Ovary (tissue), 9 donors: ENCODE data around the gene JAG2. TPM values are rescaled to one million over a fixed set of nuclear protein-coding genes. Genes with fewer than 3 reads are reported as not detected.

Experiments used
- DNase-seq, 5 donors: peaks; one replicate each; pipeline ENCODE4 v3.0.0-alpha.2; 2019 to 2020
- H3K27ac ChIP-seq, 2 donors: fragments of 200-600 bp; one replicate each; pipeline versions ENCODE4 v1.5.1 to v1.8.0; 2019 to 2022
- H3K27me3 ChIP-seq: fragments of 200-600 bp; one replicate; pipeline ENCODE4 v1.8.0; 2022
- H3K36me3 ChIP-seq: fragments of 200-600 bp; sonication (generic); one replicate; pipeline ENCODE4 v1.5.1; 2019
- H3K4me1 ChIP-seq: one replicate; pipeline ENCODE4 v1.8.1; 2013; ENCODE audit warnings: mild to moderate bottlenecking, moderate library complexity; ENCODE audit not compliant: insufficient read depth
- H3K4me3 ChIP-seq: fragments of 200-600 bp; sonication (generic); one replicate; pipeline ENCODE4 v1.5.1; 2017
- H3K9me3 ChIP-seq, 2 donors: fragments of 200-600 bp in 1 of 2; sonication (generic) in 1 of 2; one replicate each; pipeline versions ENCODE4 v1.5.1 to v1.8.1; 2013 to 2019; ENCODE audit warnings: mild to moderate bottlenecking in 1 of 2, moderate library complexity in 1 of 2
- EP300 ChIP-seq: sonication (generic); formaldehyde crosslinking; IDR thresholded peaks from one replicate; pipeline ENCODE4 v1.6.1; 2017; ENCODE audit warnings: antibody characterized with exemption
- POLR2A ChIP-seq: fragments of 450-650 bp; IDR thresholded peaks from one replicate; pipeline ENCODE4 v1.6.1; 2017; ENCODE audit warnings: antibody characterized with exemption, mild to moderate bottlenecking, moderate library complexity
- WGBS, 3 donors: extraction: QIAGEN DNeasy Blood & Tissue Kit in 1 of 3; methylation state at CpG; one replicate each; pipeline versions ENCODE4 v1.1.5 to v1.1.7; 2013 to 2017; 5-methylcytosine and 5-hydroxymethylcytosine counted together
- intact Hi-C, 4 donors: fragments of 100-400 bp; cut with DNase I; formaldehyde crosslinking; loops; one replicate each; pipeline versions ENCODE4 v1.11.0 to v1.15.1; 2022 to 2023
- polyA plus RNA-seq, 2 donors: library from polyadenylated mRNA; stranded (reverse); fragments of 200-250 nt in 1 of 2; fragments of 350-450 nt in 1 of 2; fragmentation: Illumina TruSeq in 1 of 2; extraction: RNeasy Lipid Tissue Mini Kit (QIAGEN cat#74804) in 1 of 2; gene quantifications; one replicate each; pipeline ENCODE4 v1.2.3, GENCODE V29; 2013 to 2014
- total RNA-seq, 7 donors: library from RNA; depleted of rRNA in 2 of 7; stranded (reverse); fragments of >200 nt in 2 of 7; fragmentation: NEBNext Ultra II Directional in 3 of 7; extraction: Animal tissue kit (Norgen Biotek cat#: 25700) in 3 of 7; gene quantifications; one replicate each; pipeline versions ENCODE4 v1.1.0 to v1.2.4, GENCODE V29; 2016 to 2023
- TF ChIP-seq, protein P1 (sequence below), 3 donors: fragments of 450-650 bp in 2 of 3; fragments of 200-600 bp in 1 of 3; IDR thresholded peaks; one replicate each; pipeline versions ENCODE4 v1.5.1 to v1.8.0; 2016 to 2022; ENCODE audit warnings: antibody characterized with exemption in 3 of 3, mild to moderate bottlenecking in 1 of 3
- donor health status: DM: no; HTN: no; CAD: no; lungs with moderate emphysema.
- donor health status: DM: no; HTN: no; CAD: no.
- donor health status: Bipolar disorder and iron deficiency.
- donor health status: DM: yes; HTN: yes; CAD: no.
- donor health status: DM: no; HTN: no; CAD: no.
- donor health status: DM: yes; HTN: yes; CAD: no.

JAG2 gene
- total and polyA plus RNA-seq, 9 donors = 0.78 to 10.2 (median 6.5) TPM

GRCh38 chr14:105214324-105214915, 45.8 kb upstream of the JAG2 start:
- Histone ChIP-seq H3K27me3 (no peaks in the 10 kb centered on the region), H3K27ac (no peak overlapping the region), H3K9me3 (no peaks in the 10 kb centered on the region), H3K4me3 (no peak overlapping the region), H3K4me1 (peaks cover 2% of the 10 kb centered on the region), H3K36me3 (no peaks in the 10 kb centered on the region)
- WGBS, 3 donors = 85 to 88% (median 85%) methylated on average over 10 to 14 of the region's 14 CpGs
- TF ChIP-seq, protein P1, sequence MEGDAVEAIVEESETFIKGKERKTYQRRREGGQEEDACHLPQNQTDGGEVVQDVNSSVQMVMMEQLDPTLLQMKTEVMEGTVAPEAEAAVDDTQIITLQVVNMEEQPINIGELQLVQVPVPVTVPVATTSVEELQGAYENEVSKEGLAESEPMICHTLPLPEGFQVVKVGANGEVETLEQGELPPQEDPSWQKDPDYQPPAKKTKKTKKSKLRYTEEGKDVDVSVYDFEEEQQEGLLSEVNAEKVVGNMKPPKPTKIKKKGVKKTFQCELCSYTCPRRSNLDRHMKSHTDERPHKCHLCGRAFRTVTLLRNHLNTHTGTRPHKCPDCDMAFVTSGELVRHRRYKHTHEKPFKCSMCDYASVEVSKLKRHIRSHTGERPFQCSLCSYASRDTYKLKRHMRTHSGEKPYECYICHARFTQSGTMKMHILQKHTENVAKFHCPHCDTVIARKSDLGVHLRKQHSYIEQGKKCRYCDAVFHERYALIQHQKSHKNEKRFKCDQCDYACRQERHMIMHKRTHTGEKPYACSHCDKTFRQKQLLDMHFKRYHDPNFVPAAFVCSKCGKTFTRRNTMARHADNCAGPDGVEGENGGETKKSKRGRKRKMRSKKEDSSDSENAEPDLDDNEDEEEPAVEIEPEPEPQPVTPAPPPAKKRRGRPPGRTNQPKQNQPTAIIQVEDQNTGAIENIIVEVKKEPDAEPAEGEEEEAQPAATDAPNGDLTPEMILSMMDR (IDR thresholded peaks at IDR 0.05) = no peak
- TF ChIP-seq EP300 (no peak), POLR2A (no peak)
- intact Hi-C loops = no loop called here
- DNase-seq = no peak

- WGBS, 3 donors = 90 to 92% (median 90%) methylated on average over 8 to 10 of the region's 10 CpGs
- TF ChIP-seq, protein P1 (IDR thresholded peaks at IDR 0.05) = no peak
- TF ChIP-seq EP300 (no peak), POLR2A (no peak)
- no peaks in the 10 kb centered on the region for H3K9me3 ChIP-seq
Measured at GRCh38 chr14:105213361-105213760, 44.8 kb upstream of the JAG2 start.

DNA sequence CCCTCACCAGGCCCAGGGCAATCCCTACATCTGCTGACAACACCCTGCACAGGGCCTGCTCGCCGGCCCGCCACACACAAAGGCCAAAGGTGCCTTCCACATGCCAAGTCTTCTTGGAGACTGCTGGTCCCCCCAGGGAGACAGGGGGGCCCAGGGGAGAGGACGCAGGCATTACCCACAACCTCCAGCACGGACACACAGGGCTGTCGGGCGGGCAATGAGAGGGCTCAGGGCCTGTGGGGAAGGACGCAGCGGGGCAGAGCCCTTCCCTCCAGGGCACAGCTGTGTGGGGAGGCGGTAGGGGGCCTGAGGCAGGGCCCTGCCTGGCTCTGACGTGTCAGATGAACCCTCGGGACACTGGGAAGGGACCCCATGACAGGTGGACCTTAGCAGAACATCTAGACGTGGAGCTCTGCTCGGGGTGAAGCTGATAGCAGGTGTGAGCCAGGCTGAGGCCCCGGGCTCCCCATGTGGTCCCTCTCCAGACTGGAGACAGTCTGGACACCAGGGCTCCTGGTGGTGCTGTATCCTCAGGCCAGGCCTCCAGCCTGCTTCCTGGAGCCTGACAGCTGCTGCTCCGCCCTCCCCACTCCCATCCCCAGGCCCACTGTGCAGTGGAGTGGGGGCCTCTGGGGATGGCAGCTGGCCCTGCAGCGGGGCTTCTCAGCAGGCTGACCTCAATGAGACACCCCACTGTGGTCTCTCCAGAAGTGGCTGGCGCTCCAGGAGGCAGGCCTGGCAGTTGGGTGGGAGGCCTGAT, 44.1 kb upstream of the JAG2 start:
- peaks cover 2% of the 10 kb centered on the region for H3K4me1 ChIP-seq
- H3K9me3 ChIP-seq = no peaks in the 10 kb centered on the region
- 87 to 93% (median 87%) methylated on average over 16 to 18 of the region's 18 CpGs for WGBS, 3 donors
- no peak for DNase-seq
- no peak overlapping the region for H3K4me3 ChIP-seq
- intact Hi-C loops = no loop called here
- TF ChIP-seq POLR2A (no peak), EP300 (no peak)
- TF ChIP-seq, protein P1 (IDR thresholded peaks at IDR 0.05) = no peak
- H3K27me3 ChIP-seq = no peaks in the 10 kb centered on the region
- no peaks in the 10 kb centered on the region for H3K36me3 ChIP-seq
- no peak overlapping the region for H3K27ac ChIP-seq

More at GRCh38 chr14:105213361-105213760, 44.8 kb upstream of the JAG2 start:
- Histone ChIP-seq H3K4me3 (no peak overlapping the region), H3K27me3 (no peaks in the 10 kb centered on the region), H3K4me1 (peaks cover 2% of the 10 kb centered on the region), H3K36me3 (no peaks in the 10 kb centered on the region), H3K27ac (no peak overlapping the region)
- DNase-seq = no peak
- intact Hi-C loops = no loop called here

DNA sequence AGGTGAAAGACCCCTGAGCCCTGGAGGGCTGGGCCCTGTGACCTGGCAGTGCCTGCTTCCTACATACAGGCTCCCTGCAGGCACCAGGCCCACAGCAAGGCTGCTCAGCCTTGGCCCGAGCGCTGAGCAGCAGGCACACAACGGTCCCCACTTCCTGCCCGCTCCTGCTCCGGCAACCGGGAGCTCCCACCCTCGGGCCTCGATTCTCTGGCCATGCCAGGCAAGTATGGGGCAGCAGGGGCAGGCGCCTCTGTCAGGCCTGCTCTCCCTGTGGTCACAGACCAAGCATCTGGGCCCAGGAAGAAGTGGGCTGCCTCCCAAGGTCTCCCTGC, 43.1 kb upstream of the JAG2 start:
- TF ChIP-seq, protein P1 (IDR thresholded peaks at IDR 0.05) = no peak
- no peak for TF ChIP-seq POLR2A
- TF ChIP-seq EP300 = no peak
- Histone ChIP-seq H3K27me3 (no peaks in the 10 kb centered on the region), H3K27ac (no peak overlapping the region), H3K4me1 (peaks cover 2% of the 10 kb centered on the region), H3K4me3 (no peak overlapping the region), H3K9me3 (no peaks in the 10 kb centered on the region), H3K36me3 (no peaks in the 10 kb centered on the region)
- DNase-seq = no peak
- WGBS, 3 donors = 86 to 91% (median 88%) methylated on average over 6 to 9 of the region's 9 CpGs
- intact Hi-C loops = no loop called here
